ENCODE results near the gene HEMGN.
"Not testable (repeated sequence)": the region's sequence is repeated elsewhere in the genome, so short reads cannot be mapped to it uniquely, and the experiment has no call there.

- not testable (repeated sequence) for TF ChIP-seq CTCF (IDR thresholded peaks at IDR 0.05); POLR2AphosphoS5 (IDR thresholded peaks at IDR 0.05; ENCODE audit: insufficient read depth in 1 of 2, low read depth in 1 of 2); POLR2A (IDR thresholded peaks at IDR 0.05)
Observed at GRCh38 chr9:97945470-97945869, 7.5 kb upstream of the HEMGN start.
